ENCODE data around the gene SLIT1.

Gene SLIT1

DNA sequence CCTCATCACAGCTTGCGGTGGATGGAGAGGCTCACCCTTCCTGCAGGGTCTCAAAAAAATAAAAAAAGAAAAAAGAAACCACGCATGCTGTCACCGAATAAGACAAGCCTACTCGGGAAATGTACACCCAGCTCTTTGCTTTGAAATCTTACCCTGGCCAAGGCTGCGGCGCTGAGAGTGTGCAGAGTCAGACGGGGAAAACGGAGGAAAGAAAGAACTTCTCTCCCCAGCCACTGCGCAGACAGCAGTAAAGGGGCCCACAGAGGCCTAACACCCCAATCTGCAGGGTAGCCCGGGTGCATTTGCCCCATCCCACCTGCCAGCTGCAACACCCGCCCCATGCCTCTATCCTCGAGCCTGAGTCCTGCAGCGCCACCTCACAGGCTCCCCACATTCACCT, 14.8 kb downstream of the SLIT1 start:
- DNase-seq (ENCODE audit: low read depth in 3 of 3) = no peak

DNA sequence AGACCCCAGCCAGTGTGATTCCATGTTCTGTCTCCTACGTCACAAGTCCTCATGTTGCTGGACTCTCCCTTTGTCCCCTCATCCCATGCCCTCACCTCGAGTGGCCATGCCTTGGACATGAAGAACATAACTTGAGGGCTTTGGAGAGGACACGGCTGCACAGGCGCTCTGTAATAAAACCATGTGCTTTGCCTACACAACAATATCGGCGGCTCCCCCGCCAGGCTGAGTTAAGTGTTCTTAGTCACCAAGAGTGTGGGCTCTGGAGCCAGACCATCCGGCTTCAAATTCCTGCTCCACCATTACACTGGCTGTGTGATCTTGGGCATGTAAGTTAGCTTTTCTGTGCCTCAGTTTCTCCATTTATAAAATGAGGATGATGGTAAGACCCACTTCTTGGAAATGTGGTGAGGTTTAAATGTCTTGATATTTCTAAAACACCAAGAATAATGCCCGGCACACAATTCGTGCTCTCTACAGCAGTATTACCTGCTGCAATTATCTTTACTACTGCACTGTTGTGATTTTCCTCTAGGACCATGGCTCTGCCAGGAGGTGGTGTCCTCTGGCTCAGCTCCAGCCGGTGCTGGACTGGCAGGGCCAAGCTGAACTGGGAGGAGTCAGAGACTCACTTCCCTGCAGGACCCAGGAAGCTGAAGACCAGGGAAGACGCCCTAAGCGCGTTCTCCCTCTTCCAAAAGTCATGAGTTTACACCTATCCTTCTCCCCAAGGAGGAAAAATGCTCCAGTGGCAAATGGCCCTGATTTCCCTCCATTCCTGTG, 15.7 kb downstream of the SLIT1 start:
- no peak for DNase-seq (ENCODE audit: low read depth in 3 of 3)

DNA sequence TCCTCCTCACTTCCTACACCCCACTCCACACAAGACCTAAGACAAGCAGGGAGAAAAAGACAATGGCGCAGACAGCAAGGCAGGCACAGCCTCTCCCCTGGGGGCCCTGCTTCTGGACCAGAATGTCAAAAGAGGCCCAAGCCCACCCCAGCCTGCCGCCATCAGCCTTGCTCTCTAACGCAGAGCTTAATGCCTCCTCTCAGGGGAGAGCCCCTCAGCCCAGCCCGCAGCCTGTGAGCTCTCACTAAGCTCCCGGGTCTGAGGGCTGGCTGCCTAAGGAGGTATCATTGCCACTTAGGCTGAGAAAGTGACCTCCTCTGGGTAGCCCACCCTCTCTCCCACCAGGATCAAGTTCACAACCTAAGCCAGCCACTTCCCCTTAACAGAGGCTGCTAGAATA, 16.7 kb downstream of the SLIT1 start:
- no peak for DNase-seq (ENCODE audit: low read depth in 3 of 3)

DNA sequence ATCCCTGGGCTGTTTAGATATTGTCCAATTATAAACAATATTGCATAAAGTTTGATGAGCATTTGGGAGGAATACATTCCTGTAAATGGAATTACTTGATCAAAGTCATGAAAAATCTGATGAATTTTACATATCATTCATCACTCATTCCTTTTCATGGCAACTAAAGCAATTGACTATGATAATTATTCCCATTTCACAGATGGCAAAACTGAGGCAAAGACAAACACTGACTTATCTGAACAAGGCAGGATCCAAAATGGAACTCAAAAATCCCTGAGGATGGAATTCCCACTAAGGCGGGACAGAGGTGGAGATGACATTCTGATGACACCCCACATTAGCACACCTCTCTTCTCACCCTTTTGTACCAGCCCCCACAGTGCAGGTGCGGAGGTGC, 17.1 kb downstream of the SLIT1 start:
- DNase-seq (ENCODE audit: low read depth in 3 of 3) = no peak

DNA sequence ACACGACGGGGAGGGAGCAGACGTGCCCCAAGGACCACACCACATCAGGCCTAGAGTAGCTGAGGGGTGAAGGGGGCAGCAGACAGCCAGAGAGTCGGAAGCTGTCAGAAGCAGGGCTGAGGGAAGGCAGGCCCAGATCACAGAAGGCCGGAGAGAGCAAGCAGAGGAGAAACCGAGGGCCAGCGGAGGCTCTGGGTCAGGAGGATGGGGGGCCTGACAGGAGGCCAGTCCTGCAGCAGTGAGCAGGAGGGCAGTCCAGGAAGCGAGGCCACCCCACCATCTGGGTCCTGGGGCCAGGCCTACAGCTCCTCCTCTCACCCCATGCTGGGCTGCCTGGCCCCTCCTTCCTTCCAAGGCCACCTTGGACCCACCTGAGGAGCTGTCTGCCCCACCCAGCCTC, 20.3 kb downstream of the SLIT1 start:
- no peak for DNase-seq (ENCODE audit: low read depth in 3 of 3)

DNA sequence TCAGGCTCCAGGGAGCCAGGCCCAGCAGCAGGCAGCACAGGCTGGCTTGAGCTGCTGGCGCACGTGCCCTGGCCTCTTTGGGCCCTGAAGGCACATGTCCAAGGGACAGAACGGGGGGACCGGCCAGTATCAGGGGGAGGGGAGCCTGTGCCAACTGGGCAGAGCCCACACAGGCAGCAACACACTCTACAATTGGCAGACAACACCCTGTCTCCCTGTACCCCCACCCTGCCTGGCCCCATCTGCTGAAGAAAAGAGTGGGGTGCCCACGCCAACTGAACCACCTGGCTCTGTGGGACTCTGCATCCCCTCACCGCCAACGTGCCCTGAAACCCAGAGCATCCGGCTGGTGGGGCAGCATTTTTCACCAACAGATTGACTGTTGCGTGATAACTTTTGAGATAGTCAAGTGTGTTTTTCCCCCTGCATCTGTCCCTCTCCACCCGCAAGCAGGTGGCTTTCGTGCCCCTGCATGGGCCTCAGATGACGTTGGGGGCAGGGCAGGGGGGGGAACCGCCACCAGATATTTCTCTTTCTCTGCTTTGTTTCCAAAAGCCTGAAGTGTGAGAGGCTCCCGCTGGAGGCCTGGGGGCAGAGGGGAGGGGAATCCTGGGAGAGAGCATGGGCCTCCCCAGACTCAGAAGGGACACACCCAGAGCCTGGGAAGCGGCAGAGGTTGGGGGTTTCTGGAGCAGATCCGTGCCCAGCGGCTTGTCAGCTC, 21.8 kb downstream of the SLIT1 start:
- DNase-seq (ENCODE audit: low read depth in 3 of 3) = no peak

DNA sequence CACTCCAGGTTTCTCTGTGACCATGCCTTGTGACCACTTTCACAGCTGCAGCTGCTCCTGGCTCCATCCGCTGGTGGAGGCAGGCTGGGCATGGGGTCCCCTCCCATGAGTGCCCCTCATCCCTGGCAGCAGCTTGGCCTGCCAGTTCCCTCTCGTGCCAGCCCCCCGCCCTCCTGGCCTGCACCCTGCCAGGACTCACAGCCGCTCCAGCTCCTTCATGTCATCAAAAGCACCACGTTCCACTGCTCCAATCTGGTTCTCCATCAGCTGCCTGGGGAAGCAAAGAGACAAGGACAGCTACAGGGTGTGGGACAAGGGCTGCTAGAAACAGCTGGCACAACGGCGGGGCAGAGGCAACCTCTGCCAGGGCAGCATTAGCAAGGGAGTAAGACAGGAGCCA, 22.6 kb downstream of the SLIT1 start:
- DNase-seq (ENCODE audit: low read depth in 3 of 3) = no peak

DNA sequence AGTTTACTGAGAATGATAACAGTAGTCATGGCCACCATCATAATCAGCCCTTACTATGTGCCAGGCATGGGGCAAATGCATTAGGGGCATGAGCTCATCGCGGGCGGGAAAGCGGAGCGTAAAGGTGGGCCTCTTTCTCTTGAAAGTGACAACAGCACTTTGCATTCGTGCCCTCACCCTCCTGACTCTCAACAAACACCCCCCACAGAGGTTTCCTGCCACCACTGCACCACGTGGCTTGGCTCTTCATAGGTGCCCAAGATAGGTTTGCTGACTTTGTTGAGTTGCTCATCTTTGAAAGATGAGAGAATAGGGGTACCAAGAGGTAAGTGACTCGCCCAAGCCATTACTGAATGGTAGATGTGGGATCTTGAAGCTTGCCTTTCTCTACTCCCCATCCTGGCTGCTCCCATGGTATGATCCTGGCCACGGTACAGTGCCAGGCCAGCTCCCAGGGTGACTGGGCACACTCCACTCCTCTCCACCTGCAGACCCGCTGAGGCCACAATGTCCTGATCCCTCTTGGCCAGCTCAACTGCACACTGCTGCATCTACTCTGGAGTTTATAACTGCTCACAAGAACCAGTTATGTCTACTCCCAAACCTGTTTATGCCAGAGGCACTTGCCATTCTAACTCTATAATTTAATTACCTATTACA, 26.0 kb downstream of the SLIT1 start:
- DNase-seq (ENCODE audit: low read depth in 3 of 3) = no peak

DNA sequence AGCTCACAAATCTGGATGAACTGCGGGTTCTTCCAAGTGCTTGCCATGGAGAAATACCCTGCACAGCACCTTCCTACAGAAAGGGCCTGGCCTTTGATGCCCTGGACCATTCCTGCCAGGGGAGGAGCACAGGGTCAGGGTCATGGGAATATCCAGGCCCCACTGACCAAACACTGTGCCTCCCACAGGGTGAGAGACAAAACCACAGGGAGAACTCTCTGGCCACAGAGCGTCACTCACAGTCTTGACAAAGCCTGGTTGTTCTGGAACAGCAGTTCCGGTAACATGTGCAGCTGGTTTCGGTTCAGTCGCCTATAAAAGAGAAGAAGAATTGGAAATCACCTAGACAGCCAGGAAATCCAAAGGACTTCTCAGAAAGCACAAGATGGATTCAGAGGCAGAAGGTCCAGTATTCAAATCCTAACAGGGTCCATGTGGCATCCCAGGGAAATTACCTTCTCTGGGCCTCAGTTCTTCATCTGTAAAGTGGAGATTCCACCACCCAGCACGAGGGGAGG, 28.1 kb downstream of the SLIT1 start:
- DNase-seq (ENCODE audit: low read depth in 3 of 3) = no peak

DNA sequence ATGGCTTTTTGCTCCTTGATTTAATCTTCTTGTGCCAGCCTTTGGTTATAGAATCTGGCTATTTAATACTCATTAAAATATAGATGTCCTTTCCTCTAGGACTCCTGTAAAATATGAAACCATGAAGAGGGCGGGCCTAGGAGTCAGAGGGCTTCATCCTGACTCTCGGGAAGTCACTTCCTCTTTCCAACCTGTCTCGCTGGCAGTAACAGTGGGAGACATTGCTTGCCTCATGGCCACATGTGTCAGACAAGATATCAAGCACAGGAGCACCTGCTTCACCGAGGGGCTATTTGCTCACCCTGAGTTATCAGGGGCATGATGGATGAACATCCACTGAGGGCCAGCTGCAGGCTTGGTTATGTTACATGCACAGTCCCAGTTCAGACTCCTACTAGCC, 31.0 kb downstream of the SLIT1 start:
- DNase-seq (ENCODE audit: low read depth in 3 of 3) = no peak

DNA sequence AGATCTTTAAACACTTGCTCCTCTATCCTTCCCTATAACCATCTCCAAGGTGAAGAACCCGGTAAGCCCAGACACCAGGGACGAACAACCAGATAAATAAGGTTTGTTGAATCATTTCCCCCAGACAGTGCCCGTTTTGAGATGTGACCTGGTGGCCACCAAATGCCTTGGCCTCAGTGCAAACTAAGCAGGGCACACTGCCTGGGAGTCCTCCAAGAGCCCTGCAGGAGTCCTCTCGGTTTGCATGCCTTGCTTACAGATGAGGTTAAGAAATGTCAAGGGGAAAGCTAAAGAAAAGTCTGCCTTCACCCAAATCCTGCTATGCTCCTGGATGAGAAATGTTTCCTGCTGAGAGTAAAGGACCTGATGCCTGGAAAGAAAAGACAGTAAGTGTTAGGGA, 31.6 kb downstream of the SLIT1 start:
- DNase-seq (ENCODE audit: low read depth in 3 of 3) = no peak

DNA sequence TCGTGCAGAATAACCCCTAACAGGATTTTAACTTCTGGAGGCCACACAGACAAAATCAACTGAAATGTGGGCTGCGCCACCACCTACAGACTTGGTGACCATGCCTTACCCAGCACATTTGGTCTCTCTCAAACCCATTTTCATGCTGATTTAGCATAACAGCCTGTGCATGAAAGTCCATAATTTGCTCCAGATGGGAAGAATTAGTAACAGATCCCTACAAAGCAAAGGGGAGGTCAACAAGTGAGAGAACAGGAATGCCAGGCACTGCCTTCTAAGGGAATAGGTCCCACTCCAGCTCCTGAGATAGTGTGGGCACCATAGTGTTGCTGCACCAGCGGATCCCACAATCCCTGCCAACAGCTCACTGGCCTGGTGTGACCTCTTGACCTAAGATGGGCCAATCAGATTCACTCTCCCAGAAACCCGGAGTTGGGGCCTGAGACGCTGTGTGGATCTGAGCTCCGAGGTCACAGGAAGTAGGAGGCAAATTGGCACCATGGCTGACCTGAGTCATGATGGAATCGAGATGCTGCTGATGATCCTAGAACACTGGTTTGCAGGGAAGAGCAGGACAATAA, 32.4 kb downstream of the SLIT1 start:
- DNase-seq (ENCODE audit: low read depth in 3 of 3) = no peak

DNA sequence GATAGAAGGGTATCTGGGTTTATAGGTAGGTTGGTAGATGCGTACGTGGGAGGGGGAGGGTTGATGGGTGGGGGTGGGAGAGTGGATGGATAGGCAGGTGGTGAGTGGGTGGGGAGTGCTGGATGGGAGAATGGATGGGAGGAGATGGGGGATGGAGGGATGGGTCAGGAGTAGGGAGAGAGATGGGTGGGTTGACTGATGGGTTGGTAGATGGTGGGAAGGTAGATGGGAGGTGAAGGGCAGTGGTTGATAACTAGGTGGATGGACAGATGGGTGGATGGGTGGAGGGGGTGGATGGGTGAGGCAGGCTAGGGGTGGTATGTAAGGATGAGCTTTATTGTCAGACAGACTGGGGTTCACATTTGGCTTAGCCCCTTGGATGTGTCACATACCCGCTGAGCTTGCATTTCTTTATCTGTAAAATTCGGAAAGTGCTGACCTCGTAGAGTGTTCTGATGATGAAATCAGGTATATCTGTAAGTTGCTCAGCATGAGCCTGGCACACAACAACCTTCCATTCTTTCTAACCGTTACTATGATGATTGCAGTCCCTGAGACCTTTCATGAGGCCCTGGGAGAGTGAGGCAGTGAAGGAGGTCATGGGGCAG, 34.3 kb downstream of the SLIT1 start:
- no peak for DNase-seq (ENCODE audit: low read depth in 3 of 3)

DNA sequence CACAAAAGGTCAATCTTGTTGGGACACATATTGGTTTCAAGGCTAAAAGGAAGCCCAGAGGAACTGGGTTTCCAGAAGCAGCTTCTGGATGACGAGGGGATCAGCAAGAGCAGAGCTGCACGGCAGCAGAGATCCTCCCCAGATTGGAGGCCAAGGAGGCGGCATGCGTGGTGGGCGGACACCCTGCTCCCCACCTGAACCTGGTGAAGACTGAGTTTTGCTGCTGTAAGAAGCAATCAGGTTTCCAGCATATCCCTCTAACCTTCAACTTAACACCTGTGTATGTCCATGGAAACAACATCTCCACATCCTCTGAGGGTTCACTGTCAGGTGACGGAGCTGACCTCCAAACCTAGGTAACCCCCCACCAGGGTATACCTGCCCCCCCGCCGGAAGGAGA, 35.1 kb downstream of the SLIT1 start:
- DNase-seq (ENCODE audit: low read depth in 3 of 3) = no peak

DNA sequence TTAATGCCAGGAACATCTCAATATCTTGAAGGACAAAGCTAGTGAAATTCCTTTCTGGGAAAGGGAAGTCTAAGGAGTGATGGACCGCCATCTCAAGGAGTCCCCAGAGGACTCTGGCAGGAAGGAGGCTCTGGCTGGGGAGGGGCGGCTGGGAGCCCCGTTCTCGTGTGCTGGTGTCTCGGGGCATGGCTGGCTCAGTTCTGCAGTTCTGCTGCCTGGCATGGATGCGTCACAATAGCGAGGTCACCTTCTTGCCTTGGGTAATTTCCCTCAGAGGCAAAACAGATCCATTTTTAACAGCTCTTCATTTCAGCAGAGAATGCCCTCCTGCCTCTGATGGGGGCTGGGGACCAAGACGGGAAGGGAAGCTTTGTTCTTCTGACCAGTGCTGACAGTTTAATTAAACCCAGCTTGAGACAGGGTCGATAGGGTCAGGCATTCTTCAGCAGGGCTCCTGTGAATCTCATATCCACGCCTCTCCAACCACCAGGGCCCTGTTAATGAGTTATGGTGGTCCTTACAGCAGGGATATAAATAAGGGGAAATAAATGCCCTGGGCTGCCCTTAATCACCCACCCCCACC, 35.7 kb downstream of the SLIT1 start:
- no peak for DNase-seq (ENCODE audit: low read depth in 3 of 3)

DNA sequence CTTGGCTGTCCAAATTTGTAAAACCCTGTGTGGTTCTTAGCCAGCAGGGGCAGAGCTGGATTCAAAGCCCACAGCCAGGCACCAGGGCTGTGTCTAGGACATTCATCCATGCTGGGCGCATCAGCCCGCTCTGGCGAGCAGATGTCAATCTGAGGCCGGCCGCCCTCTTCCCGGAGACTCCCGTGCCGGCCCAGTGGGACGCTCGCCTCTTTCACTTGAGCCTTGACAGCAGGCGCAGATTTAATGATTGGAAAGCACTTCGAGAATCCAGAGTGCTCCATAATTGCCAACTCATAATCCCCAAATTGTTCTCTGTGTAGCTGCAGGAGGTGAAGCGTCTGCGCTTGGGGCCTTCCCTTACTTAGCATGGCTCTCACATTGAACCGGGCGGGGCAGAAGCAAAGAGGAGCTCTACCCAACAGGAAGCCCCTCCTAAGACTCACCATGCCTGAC, 36.7 kb downstream of the SLIT1 start:
- DNase-seq (ENCODE audit: low read depth in 3 of 3) = no peak

DNA sequence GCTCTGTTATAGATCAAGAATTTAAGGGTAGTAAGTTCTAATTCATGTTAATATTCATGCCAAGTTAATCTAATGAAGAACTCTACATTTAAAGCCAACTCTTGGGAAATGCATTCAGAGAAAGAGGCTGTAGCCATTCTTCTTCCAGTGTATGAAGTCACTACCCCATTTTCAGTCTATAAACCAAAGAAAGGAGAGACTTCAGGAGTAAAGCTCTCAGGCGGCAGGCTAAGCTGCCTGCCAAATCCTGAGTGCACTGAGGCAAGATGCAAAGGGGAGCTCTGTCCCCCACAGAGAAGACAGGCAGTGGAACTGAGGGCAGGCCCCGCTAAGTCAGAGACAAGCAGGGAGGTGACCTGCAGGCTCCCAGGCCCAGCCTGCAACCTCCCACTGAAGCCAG, 41.5 kb downstream of the SLIT1 start:
- DNase-seq (ENCODE audit: low read depth in 3 of 3) = no peak

DNA sequence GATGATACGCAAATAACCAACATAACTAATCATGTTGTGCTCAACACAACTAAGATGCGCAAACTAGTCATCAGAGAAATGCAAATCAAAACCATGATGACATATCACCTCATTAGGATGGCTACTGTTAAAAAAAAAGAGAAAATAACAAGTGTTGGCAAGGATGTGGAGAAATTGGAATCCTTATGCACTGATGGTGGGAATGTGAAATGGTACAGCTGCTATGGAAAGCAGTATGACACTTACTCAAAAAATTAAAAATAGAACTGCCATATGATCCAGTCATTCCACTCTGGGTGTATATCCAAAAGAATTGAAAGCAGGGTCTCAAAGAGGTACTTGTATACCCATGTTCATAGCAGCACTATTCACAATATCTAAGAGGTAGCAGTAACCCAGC, 42.9 kb downstream of the SLIT1 start:
- DNase-seq (ENCODE audit: low read depth in 3 of 3) = no peak

DNA sequence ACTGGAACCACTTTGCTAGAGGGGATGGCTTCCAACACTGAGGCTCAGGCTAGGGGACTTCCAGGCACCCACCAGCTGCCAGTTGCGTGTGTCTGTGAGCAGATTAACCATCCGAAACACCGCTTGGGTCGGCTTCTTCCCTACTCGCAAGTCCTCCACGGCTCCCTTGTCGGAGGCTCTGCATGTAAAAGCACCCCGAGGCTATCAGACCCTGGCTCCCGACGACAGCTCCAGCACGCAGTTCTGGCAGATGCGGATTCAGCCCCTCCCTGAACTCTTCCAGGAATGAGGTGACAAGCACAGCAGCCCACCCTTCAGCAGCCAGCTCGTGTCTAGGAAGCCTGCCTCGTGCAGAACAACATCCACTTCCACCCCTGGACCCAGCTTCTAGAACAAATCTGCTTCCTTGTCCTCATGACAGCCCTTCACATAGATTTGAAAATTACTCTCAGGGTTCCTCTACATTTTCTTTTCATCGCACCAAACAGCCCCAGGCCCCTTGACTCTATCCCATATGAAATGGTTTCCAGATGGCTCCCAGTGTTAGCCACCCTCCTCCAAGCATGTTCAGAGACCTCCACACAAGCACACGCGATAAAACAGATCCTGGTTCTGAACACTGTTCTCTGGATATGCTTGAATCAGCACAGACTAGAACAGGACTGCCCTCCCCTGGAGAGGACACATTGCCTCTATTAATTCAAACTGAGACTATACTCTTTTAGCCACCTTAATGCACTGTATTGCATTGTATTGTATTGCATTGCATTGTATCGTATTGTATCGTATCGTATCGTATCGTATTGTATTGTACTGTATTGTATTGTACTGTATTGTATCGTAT, 44.6 kb downstream of the SLIT1 start:
- DNase-seq (ENCODE audit: low read depth in 3 of 3) = no peak

DNA sequence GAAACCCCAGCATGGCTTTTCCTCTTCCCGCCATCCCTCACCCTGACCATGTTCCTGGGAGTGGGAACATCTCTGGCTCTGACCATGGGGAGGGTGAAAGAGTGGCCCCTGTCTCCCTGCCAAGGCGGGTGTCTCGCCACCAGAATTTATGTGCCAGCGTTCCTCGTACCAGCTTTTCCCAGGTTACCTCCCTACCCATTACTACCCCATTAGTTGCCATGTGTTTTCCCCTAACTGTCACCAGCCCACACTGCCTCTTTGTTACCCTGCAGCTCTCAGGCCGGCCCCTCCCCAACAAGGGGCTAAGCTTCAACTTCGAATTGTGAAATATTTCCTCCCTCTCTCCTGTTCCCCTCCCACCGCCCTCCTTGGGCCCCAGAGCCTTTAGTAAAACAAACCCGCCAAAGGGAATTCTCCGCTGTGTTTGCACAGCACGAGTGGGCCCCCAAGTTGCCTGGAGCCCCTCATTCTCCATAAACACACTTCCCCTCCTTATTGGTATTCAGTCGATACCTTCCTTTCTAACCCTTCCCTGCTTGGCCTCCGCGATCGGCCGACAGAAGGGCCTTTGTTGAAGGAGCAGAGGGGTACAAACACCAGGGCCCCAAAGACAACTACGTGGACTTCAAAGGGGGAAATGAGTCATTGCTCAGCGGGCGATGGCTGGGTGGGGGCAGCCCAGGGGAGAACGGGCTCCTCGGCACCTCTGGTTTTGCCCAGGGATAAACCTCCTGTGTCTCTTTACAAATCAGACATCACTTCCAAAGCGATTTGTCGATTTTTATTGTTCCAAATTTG, 45.5 kb downstream of the SLIT1 start:
- DNase-seq (ENCODE audit: low read depth in 3 of 3) = no peak
